NCI-H2107 (cell line): ENCODE measurements around the gene CSH2.
"Not testable (repeated sequence)": the region's sequence is repeated elsewhere in the genome, so short reads cannot be mapped to it uniquely, and the experiment has no call there.

ENCODE experiments used
- DNase-seq: peaks from one replicate; lab custom pipeline; 2025; lab: John Stamatoyannopoulos, UW

The CSH2 gene

DNA sequence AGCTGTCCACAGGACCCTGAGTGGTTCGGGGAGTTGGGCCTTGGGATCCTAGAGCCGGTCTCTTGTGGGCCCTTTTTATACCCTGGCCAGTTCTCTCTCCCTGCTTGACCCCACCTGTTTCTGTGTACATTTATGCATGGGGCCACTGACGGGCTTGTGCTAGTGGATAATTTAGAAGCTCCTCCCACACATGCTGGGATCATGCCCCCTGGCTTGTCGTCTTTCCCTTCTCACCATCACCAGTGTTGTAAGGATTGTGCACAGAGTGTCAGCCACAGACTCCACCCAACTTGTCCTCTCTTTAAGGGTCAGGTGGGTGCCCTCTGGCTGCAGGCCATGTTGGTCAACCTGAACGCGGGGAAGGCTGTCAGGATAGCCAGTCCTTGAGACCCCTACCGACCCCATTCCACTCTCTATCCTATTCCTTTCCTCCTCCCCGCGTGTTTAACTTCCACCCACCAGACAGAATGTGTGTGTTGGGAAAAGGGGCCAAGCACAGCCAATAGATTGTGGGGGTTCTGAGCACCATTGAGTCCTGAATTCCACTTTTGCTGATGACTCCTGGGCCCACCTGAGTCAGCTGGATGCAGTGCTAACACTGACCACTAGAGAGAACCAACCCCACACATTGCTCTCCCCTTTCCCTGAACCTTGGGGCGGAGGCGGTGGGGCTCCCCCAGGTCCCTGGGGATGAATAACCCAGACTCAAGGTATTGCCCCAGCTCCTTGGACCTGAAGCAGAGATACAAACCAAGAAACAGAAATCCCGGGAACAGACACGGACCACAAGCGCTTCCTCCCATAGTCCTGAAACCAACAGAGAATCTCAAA, 23.3 kb upstream of the CSH2 start, which contains the start of gene CSH1:
Gene CSH1 (minus strand): TSS at position 51 of the 831 bp plus-strand sequence. CDS start 63 bp downstream, outside the sequence.
- DNase-seq = not testable (repeated sequence)

DNA sequence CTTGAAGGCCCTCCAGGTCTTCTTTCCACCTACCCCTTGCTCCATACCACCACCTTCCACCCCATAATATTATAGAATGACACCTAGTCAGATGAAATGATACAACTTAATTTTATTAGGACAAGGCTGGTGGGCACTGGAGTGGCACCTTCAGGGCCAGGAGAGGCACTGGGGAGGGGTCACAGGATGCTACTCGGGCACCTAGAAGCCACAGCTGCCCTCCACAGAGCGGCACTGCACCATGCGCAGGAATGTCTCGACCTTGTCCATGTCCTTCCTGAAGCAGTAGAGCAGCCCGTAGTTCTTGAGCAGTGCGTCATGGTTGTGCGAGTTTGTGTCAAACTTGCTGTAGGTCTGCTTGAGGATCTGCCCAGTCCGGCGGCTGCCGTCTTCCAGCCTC, 21.3 kb upstream of the CSH2 start:
- DNase-seq = not testable (repeated sequence)

DNA sequence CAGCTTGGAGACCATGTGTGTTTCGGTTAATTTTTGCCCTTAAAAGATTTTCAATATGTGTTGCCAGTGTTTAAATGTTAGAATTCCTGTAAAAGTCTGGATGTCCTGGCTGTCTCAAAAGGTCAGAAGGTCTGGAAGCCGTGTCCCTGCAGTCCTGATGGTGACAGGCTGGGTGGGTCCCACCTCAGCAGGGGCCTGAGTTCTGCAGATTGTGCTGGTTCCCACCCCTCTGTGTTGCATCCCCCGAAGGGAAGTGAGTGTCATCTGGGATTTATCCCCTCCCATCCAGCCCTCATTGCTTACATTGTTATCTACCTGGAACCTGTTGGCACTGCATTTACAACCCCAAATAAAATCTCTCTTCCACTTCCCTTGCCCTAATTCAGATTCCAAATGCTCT, 20.5 kb upstream of the CSH2 start:
- not testable (repeated sequence) for DNase-seq

DNA sequence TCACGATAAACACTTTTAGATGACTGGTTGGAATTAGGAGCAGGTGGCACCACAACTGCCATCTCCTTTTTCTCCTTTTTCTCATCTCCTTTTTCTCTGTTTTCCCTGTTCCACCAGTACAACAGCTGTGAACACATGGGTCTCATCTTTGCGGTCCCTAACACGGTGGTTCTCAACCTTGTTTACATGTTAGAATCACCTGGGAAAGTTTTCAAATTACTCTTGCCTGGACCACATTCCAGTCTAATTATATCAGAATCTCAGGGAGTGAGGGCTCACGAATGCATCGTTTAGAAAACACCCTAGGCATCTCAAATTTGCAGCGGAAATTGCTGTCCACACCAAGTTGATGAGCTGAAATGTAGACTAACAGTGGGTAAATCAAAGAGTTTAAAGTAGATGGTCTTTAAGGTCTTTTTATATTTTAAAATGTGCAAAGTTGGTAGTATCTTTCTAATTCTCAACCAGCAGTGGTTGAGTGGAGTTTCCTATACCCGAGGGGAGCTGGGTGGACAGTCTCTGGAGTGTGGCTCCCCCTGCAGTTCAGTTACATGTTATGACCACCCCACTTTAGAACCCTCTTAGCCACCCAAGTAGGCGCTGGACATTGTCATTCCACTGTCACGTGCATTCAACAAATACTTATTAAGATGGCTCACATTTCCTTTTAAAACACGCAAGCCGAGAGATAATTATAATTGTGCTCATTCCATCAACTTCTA, 19.0 kb upstream of the CSH2 start:
- not testable (repeated sequence) for DNase-seq

DNA sequence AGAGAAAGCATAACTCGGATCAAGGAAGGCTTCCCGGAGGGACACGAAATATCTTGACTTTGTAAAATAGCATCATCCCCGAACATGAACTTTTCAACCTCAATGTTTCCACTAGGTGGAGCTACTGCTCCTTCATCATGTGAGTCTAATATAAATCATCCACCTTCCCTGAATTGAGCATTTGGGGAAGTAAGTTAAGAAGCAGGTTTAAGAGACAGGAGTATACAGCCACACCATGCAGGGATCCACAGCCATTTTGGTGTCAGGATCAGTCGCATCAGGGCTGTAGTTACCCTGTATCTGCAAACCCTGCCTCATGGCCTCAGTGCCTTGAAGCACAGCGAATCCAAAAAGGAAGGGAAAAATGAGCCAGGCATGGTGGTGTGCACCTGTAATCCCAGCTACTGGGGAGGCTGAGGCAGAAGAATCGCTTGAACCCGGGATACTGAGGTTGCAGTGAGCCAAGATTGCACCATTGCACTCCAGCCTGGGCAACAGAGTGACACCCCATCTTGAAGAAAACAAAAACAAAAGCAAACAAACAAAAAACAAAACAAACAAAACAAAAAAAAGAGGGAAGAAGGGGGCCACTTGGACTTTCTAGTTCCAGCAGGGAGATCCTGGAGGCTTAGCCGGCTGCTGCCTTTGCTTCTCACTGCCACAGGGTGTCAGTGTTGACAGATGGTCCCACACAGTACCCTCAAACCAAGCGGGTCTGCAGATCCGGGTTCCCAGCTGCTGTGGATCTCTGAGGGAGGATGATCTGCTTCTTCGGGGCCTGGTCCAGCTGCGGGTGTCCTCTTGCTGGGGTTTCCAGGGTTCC, 15.8 kb upstream of the CSH2 start:
- DNase-seq = not testable (repeated sequence)

DNA sequence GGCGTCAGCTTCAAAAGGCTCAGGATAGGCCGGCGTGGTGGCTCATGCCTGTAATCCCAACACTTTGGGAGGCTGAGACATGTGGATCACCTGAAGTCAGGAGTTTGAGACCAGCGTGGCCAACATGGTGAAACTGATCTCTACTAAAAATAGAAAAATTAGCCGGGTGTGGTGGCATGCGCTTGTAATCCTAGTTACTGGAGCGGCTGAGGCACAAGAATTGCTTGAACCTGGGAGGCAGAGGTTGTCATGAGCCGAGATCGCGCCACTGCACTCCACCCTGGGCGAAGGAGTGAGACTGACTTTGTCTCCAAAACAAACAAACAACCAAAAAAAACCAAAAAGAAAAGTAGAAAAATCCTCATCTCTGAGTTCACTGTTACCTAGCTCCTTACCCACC, 11.6 kb upstream of the CSH2 start:
- not testable (repeated sequence) for DNase-seq

DNA sequence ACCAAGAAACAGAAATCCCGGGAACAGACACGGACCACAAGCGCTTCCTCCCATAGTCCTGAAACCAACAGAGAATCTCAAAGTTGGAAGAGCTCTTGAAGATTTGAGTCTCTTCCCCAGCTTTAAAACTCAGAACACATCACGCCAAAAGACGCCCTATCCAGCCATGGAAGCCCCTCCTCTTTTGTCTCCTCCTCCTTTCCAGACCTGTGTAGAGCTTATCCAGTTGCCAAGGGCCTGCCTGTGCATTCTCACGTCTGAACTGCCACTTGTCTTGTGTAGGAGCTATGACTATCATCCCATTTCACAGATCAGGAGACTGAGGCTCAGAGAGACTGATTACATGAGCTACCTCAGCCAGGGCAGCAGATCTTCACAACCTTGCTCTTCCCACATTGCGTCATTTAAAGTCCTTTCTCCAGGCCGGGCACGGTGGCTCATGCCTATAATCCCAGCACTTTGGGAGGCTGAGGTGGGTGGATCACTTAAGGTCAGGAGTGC, 9.2 kb upstream of the CSH2 start:
- not testable (repeated sequence) for DNase-seq

DNA sequence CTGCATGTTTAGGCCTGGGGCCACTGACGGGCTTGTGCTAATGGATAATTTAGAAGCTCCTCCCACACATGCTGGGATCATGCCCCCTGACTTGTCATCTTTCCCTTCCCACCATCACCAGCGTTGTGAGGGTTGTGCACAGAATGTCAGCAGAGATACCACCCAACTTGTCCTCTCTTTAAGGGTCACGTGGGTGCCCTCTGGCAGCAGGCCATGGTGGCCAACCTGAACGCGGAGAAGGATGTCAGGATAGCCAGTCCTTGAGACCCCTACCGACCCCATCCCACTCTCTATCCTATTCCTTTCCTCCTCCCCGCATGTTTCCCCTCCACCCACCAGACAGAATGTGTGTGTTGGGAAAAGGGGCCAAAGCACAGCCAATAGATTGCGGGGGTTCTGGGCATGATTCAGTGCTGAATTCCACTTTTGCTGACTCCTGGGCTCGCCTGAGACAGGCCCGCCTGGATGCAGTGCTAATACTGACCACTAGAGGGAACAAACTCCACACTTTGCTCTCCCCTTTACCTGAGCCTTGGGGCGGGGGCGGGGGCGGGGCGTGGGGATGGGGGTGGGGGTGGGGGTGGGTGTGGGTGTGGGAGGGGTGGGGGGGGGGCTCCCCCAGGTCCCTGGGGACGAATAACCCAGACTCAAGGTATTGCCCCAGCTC, 8.6 kb upstream of the CSH2 start, which contains the start of gene GH2:
Gene GH2 (minus strand): TSS at position 10 of the 667 bp plus-strand sequence. CDS start 143 bp downstream, outside the sequence.
- DNase-seq = no peak

DNA sequence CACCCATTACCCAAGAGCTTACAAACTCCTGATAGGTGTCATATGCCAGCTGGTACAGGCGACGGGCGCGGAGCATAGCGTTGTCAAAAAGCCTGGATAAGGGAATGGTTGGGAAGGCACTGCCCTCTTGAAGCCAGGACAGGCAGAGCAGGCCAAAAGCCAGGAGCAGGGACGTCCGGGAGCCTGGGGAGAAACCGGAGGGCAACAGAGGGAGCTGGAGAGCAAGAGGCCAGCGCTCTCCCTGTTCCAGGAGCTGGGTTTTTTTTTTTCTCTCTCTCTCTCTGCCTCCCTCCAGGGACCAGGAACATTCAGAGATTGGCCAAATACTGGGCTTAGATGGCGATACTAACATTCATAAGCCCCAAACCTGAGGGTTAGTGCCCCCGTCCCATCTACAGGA, 7.9 kb upstream of the CSH2 start:
- not testable (repeated sequence) for DNase-seq

DNA sequence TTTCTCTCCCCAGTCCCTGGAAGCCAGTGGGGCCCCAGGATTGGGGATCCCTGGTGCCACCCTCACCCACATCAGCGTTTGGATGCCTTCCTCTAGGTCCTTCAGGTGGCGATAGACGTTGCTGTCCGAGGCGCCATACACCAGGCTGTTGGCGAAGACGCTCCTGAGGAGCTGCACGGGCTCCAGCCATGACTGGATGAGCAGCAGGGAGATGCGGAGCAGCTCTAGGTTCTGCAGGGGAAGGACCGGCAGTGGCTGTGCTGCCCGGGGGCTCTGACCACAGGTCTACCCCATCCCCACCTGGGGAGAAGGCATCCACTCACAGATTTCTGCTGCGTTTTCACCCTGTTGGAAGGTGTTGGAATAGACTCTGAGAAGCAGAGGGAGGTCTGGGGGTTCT, 7.2 kb upstream of the CSH2 start:
- DNase-seq = no peak

DNA sequence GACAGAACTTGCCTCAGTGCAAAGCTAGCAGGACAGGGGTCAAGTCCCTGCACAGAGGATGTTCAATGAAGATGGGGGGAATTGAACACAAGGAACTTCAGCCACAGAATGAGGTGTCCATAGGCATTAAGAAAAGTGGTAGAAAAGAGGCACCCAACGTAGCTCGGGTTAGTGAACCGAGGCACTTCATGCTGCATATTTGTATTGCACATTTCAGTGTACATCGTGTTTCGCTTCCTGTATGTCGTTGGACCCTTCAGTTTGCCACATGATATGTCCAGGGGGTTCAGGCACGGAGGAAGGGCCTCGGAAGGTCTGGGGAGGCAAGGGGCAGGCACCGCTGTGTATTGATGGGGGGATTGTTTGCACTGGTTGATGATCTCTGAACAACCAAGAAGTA, 4.9 kb upstream of the CSH2 start:
- DNase-seq = not testable (repeated sequence)

DNA sequence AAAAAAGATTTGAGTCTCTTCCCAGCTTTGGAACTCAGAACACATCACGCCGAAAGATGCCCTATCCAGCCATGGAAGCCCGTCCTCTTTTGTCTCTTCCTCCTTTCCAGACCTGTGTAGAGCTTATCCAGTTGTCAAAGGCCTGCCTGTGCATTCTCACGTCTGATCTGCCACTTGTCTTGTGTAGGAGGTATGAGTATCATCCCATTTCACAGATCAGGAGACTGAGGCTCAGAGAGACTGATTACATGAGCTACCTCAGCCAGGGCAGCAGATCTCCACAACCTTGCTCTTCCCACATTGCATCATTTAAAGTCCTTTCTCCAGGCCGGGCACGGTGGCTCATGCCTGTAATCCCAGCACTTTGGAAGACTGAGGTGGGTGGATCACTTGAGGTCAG, 1.2 kb upstream of the CSH2 start:
- DNase-seq = not testable (repeated sequence)

DNA sequence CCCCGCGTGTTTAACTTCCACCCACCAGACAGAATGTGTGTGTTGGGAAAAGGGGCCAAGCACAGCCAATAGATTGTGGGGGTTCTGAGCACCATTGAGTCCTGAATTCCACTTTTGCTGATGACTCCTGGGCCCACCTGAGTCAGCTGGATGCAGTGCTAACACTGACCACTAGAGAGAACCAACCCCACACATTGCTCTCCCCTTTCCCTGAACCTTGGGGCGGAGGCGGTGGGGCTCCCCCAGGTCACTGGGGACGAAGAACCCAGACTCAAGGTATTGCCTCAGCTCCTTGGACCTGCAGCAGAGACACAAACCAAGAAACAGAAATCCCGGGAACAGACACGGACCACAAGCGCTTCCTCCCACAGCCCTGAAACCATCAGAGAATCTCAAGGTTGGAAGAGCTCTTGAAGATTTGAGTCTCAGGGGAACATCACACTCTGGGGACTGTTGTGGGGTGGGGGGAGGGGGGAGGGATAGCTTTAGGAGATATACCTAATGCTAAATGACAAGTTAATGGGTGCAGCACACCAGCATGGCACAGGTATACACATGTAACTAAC, 667 bp upstream of the CSH2 start:
- DNase-seq = not testable (repeated sequence)

DNA sequence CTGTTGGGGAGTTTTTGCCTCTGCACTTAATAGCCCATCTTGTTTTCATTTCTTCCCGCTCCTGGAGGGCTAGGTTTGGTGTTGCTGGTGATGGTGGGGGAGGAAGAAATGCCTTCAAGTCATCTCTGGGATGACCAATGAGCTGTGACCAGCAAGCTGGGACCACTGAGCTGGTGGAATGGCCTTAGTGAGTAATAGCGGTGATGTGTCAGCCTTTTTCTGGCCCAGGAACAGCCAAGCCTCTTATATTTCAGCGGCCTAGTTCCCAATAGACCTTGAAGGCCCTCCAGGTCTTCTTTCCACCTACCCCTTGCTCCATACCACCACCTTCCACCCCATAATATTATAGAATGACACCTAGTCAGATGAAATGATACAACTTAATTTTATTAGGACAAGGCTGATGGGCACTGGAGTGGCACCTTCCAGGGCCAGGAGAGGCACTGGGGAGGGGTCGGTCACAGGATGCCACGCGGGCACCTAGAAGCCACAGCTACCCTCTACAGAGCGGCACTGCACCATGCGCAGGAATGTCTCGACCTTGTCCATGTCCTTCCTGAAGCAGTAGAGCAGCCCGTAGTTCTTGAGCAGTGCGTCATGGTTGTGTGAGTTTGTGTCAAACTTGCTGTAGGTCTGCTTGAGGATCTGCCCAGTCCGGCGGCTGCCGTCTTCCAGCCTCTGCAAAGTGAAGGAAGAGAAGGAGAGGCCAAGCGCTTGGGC, 1.7 kb downstream of the CSH2 start:
- DNase-seq = not testable (repeated sequence)

DNA sequence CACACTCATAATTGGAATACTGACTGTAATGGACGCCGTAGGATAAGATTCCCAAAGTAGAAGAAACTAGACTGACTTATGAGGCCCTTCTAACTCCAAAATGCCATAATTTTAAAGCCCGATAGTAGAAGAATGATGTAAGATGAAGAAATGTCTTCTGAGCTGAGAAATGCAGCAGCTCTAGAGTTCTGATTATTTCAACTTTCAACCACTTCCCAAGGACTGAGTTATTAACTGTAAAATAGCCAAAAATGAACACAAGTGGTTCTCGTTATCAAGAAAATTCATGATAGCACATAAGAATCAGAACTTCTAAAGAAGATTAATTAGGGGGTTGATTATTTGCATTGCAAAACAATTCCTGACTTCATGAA, 3.2 kb downstream of the CSH2 start:
- not testable (repeated sequence) for DNase-seq

DNA sequence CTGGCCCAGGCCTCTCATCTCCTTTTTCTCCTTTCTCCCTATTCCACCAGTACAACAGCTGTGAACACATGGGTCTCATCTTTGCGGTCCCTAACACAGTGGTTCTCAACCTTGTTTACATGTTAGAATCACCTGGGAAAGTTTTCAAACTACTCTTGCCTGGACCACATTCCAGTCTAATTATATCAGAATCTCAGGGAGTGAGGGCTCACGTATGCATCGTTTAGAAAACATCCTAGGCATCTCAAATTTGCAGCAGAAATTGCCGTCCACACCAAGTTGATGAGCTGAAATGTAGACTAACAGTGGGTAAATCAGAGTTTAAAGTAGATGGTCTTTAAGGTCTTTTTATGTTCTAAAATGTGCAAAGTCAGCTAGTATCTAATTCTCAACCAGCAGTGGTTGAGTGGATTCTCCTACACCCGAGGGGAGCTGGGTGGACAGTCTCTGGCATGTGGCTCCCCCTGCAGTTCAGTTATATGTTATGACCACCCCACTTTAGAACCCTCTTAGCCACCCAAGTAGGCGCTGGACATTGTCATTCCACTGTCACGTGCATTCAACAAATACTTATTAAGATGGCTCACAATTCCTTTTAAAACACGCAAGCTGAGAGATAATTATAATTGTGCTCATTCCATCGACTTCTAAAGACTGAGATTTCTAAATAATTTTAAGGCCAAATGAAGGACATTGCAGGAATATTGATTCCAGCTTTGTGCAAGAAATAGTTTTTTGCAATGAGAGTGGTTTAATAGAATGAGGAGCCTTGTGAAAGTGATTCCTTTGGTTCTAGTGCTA, 3.8 kb downstream of the CSH2 start:
- DNase-seq = not testable (repeated sequence)

DNA sequence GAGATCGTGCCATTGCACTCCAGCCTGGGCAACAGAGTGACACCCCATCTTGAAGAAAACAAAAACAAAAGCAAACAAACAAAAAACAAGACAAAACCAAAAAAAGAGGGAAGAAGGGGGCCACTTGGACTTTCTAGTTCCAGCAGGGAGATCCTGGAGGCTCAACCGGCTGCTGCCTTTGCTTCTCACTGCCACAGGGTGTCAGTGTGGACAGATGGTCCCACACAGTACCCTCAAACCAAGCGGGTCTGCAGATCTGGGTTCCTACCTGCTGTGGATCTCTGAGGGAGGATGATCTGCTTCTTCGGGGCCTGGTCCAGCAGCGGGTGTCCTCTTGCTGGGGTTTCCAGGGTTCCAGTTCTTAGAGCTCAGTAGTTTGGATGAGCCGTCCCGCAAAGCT, 6.9 kb downstream of the CSH2 start:
- DNase-seq = not testable (repeated sequence)

DNA sequence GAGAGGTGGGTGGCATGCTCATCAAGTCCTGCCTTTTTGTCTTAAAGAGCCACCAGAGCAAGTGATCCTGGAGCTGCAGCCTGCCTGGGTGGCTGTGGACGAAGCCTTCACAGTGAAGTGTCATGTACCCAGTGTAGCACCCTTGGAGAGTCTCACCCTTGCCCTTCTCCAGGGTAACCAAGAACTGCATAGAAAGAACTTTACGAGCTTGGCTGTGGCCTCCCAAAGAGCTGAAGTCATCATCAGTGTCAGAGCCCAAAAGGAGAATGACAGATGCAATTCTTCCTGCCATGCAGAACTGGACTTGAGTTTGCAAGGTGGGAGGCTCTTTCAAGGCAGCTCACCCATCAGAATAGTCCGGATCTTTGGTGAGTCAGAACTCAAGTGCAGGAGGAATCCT, 14.2 kb downstream of the CSH2 start:
- no peak for DNase-seq

DNA sequence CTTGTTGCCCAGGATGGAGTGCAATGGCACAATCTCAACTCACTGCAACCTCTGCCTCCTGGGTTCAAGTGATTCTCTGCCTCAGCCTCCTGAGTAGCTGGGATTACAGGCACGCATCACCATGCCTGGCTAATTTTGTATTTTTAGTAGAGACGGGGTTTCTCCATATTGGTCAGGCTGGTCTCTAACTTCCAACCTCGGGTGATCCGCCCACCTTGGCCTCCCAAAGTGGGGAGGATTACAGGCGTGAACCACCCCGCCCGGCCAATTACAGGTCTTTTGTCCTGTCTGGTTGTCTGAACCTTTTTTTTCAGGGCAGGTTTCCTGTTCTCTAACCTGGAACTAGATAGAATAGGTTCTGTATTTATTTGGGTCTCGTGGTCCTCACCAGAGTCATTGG, 17.1 kb downstream of the CSH2 start:
- DNase-seq = not testable (repeated sequence)

DNA sequence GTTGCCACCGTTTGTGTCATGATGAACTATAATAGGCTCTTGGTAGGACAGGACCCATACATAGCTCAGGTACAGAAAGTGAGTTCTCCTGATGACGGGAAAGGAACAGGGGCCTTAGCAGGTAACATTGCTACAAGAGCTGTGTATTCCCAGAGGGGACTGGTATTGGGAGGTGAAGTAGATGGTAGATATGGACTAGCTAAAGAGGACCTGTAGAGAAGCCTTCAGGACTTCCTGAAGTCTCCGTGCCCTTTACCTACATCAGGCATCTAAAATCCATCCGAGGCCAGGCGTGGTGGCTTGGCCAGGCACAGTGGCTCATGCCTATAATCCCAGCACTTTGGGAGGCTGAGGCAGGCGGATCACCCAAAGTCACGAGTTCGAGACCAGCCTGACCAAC, 18.3 kb downstream of the CSH2 start:
- no peak for DNase-seq
